HG02588 (cell line): ENCODE measurements around the gene AKT2.

ENCODE experiments used
- ATAC-seq: cut with Tn5 transposase; IDR thresholded peaks from one replicate; pipeline ENCODE4 v1.9.1; 2021; ENCODE audit warnings: mild to moderate bottlenecking, moderate library complexity; ENCODE audit not compliant: unreplicated experiment

The AKT2 gene

DNA sequence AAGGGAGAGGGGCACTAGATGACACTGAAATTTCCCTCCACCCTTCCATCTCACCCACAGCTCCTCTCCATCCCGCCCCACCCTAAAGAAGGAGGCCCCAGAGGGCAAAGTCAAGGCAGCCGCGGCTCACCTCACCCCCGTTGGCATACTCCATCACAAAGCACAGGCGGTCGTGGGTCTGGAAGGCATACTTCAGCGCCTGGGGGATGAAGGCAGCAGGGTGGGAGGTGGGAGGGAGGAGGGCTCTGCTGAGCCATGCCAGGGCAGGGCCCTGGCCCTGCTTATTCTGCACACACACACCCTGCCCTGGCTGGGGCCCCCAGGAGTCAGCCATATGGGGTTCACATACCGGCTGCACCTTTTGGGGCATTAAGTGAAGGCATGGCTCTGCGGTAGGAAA lies 46.4 kb downstream of the AKT2 start:
- ATAC-seq = no peak

DNA sequence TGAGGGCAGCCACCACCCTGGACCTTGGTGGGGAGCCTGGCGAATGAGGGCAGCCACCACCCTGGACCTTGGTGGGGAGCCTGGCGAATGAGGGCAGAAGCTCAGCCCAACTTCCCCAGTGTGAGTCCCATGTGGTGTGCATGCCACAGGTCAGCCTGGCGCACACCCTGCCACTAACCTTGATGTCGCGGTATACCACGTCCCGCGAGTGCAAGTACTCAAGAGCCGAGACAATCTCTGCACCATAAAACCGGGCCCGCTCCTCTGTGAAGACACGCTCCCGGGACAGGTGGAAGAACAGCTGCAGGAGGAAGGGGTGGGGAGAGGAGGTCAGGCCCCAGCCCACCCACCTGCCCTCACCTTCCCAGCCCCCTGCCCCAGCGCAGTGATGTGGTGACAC lies 47.4 kb downstream of the AKT2 start:
- no peak for ATAC-seq

DNA sequence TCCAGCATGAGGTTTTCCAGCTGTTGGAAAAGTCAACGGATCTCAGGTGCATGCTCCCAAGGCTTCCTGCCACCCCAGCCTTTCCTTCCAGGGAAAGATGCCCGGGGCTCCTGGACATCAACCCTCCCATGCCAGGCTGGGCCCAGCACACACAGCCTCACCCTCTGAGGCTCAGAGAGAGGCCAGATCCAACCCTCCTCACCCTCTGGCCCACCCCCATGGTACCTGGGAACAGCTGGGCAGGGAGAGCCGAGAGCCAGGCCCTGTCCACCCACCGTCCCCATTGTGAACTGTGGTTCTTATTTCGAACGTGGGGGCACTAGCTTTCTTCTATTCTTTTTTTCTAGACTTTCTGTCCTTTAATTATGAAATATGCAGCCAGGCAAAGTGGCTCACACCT lies 48.8 kb downstream of the AKT2 start:
- ATAC-seq = no peak

DNA sequence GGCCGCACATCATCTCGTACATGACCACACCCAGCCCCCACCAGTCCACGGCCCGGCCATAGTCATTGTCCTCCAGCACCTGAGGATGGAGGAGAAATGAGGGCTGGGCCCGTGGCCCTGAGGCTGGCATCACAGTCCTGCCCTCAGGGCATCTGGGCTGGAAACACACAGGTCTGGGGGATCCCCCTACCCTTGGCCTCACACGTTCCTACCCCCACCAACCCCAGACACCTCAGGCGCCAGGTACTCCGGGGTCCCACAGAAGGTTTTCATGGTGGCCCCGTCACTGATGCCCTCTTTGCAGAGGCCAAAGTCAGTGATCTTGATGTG lies 49.2 kb downstream of the AKT2 start:
- ATAC-seq = no peak

DNA sequence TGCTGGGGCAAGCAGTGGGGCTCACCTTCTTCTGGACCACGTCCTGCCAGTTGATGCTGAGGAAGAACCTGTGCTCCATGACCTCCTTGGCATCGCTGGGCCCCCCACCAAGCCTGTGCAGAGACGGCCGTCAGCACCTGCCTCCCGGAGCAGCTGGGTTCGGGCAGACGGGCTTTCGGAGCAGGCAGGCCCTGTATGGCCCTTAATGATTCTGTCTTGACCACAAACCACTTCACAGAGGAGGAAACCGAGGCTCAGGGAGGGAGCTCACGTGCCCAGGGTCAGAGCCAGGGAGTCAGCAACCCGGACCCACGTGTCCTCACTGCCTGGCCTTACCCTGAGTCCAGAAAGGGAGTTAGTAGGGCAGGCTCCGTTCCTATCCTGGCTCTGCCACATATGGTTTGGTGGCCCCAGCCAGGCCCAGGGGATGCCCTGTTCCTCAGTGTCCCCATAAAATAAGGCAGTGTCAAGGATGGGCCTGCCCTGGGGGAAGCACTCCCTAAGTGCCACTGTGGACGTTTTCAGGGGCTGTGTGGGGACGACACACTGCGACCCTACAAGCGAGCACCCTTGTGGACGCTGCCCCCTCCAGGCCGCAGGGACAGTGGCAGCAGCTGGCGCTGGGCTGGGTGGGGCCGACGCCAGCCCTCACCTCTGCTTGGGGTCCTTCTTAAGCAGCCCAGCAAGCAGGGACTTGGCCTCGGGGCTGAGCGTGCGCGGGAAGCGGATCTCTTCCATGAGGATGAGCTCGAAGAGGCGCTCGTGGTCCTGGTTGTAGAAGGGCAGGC lies 49.7 kb downstream of the AKT2 start:
- ATAC-seq = no peak

DNA sequence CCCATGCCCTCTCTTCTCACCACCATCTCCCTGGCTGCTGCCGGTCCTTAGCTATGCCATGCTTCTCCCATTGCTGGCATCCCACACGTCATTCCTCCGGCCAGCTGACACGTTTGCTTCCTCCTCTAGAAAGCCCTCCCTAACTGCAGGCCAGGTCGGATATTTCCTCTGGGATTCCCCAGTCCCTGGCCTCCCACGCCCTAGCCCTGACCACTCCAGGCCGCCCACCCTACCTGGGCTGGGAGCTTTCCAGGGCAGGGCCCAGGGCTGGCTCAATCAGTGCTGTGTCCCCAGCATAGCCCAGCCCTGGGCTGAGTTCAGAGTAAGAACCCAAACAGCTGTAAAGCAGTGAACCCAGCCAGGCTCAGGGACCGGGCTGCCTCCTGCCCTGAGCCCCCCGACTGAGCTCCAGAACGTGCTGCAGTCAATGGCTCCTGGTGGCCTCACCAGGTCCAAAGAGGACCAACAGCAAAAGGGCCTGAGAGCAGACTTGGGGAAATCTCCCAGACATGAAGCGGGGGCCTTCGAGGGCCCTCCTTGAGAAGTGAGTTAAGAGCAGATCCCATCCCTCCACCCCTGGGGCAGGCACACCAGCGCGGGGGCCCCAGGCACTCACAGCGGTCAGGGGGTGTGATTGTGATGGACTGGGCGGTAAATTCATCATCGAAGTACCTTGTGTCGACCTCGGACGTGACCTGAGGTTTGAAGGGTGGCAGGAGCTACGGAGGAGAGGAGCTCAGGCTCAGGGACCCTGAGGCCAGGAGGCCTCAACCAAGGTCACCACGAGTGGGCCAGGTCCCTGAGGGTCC lies 50.5 kb downstream of the AKT2 start:
- ATAC-seq = no peak

DNA sequence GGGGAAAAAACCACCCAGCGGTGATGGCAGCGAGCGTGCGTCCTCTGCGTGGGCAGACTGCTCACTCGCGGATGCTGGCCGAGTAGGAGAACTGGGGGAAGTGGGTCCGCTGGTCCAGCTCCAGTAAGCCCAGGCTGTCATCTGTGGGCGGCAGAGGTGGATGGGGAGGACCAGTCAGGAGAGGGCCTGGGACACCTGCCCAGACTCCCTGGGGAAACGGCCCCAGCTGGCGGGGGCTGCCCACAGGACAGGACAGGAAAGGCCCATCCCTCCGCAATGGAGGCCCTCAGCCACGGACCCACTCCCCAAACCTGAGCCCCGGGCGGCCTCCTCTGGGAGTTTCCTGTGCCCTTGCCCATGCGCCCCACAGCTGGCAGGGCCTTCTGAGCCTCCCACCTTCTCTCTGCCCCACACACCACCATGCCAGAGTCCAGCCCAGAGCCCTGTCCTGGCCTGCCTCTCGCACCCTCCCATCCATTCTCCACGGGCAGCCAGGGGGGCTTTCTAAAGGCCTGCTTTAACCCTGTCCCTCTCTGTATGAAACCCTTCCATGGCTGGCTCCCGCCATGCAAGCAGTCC lies 51.2 kb downstream of the AKT2 start:
- no peak for ATAC-seq

DNA sequence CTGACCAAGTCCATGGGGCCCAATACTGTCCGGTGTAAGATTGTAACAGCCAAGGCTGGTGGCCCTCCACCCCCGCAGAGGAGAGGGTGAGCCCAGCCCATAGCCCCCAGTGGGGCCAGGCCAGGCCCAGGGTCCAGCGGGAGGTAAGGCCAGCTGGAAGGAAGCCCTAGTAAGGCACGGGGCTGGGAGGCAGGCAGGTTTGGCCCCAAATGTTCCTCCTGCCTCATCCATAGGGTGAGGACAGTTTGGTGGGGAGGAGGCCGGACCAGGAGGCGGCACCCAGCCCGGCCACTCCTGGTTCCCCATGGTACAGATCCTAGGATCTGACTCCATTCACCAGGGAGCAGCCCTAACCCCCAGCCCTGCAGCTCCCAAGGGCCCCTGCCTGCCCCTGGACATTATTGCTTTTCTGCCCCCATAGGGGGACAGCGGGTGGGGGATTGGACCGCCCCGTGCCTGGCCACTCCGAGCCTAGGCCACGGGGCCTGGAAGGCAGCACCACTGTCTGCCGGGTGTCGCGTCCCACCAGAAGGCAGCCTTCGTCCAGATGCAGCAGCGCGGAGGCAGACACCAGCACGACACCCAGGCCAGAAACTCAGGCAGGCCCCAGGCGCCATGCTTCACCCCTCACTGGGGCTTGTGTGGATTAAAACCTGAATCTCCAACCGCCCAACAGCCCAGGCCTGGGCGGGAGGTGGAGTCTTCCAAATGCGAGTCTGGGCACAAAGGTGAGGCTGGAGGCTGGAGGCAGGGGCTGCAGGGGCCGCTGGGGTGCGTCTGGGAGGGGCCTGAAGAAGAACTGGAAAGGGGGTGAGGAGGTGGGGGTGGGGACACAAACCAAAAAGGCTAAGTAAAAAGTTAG lies 52.0 kb downstream of the AKT2 start:
- ATAC-seq = no peak

DNA sequence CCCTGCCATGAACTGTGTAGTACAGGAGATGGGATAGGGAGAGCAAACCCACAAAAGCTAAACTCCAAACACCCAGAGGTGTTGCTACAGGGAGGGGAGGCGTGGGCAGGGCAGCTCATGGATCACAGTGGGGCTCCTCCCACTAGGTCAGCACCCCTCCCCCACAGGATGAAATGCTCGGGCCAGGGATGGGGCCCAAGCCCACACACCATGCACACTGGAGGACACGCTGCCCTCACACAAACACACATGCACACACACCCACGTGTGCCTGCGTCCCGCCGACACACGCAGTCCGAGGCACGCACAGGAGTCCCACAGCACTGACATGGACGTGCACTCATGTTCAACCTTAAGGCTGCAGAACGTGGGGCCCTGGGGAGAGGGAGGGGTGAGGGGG lies 52.7 kb downstream of the AKT2 start:
- no peak for ATAC-seq

DNA sequence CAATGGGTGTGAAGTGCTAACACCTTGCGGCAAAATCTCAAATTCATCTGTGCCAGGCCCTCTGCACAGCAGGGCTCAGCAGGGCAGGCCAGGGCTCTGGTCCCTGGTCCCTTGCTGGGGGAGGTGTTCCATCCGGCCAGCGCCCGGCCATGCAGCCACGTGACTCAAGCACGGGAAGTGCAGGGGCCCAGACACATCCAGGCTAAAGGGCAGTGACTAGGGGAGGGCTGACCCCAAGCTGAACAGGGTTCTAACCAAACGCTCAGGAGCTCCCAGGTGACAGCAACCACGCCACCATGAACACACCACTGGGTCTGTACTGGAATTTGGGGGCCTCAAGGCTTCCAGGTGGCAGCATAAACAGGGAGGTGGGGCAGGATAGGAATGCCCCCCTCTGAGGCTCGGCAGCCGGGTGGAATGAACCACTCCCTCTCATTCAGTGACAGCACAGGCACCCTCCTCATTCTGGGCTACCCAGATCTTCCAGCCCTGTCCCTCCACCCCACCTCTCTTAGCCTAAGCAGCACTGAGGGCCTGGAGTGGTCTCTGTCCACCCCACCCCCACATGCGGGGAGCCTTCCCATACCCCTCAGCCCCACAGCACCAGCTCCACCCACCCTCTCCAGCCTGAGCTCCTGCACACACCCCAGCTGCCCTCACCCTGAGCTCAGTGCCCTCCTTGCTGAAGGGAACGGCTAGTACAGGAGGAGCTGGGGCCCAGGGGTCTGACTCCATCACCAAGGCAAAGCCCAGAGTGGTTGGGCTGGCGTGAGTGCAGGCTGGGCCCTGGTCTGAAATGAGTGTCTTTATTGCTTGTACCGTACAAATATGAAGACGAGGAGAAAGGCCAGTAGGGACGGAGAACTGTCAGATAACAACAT lies 53.4 kb downstream of the AKT2 start:
- ATAC-seq = no peak

DNA sequence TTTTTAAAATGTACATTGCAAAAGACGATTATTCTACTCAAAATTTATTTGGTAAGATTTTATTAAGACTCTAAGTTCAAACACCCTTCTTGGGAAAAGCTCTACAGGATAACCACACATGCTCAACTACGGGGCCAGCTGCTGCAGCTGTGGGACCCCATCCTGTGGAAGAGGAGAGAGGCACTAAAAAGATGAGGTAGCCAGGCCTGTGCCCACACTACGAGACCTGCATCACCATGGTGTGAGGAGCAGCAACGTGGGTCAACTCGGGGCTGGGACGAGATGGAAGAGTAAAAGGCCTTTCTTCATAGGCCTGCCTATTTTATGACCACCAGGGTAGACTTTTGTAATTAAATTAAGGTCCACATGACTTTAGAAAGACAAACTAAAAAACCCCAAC lies 54.1 kb downstream of the AKT2 start:
- ATAC-seq = no peak

DNA sequence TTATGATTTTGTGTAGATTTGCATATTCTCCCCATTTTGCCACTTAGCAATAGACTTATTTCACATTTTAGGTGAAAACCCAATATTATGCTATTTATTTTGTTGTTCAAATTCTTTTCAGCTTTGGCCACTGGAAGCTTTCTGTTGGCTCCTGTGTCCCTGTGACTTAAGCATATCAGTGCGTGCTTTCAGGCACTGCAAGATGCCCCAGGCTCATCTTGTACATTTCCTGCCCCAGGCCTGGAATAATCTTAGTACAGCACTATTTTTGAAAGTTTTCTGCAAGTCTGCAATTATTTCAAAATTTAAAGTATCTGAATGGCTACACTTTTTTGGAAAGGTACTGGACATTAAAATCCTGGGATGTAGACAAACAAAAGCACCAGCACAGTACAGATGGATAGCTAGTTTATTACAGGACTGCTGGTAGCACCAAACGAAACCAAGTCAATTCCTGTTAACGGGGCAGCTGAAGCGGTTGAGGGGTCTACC lies 55.2 kb downstream of the AKT2 start:
- no peak for ATAC-seq

DNA sequence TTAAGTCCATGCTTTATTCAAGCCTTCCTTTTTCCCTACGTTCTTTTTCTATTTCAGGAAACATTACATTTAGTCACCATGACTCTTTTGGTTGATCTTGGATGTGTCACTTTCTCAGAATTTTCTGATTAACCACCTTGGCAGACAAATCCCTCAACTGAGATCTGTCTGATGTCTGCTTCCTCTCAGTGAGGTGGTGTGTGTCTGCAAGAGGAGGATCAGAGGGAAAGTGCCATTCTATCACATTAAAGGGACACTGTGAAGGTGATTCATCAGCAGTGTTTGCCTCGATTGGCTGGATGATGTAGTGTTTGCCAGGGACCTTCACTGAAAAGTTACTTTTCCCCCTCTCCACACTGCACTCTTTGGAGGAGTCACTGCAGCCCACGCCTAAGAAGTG lies 55.7 kb downstream of the AKT2 start:
- no peak for ATAC-seq

DNA sequence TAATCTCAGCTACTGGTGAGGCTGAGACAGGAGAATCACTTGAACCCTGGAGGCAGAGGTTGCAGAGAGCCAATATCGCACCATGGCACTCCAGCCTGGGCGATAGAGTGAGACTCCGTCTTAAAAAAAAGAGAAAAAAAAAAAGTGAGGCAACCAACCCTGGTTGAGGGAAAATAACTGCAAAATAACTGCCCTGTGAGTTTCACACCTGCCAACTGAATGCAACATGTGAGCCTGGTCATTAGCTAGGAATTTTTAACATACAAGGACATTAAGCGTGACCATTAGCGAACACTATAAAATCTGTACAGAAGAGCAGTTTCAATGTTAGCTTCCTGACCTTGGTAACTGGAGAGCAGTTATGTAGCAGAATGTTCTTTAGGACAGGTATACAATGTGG lies 56.3 kb downstream of the AKT2 start:
- no peak for ATAC-seq

DNA sequence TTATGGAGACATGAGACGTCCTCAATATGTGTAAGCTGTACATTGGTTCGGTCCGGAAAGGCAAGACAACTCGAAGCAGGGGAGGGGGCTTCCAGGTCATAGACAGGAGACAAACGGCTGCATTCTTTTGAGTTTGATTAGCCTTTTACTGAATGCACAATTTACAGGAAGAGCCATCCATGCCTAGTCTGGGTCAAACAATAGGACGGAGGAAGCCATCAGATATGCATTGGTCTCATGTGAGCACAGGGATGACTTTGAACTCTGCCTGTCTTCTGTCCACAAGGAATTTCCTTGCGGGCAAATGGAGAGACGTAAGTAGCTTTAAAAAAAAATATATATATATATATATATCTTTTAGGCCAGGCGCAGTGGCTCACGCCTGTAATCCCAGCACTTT lies 56.8 kb downstream of the AKT2 start:
- no peak for ATAC-seq

DNA sequence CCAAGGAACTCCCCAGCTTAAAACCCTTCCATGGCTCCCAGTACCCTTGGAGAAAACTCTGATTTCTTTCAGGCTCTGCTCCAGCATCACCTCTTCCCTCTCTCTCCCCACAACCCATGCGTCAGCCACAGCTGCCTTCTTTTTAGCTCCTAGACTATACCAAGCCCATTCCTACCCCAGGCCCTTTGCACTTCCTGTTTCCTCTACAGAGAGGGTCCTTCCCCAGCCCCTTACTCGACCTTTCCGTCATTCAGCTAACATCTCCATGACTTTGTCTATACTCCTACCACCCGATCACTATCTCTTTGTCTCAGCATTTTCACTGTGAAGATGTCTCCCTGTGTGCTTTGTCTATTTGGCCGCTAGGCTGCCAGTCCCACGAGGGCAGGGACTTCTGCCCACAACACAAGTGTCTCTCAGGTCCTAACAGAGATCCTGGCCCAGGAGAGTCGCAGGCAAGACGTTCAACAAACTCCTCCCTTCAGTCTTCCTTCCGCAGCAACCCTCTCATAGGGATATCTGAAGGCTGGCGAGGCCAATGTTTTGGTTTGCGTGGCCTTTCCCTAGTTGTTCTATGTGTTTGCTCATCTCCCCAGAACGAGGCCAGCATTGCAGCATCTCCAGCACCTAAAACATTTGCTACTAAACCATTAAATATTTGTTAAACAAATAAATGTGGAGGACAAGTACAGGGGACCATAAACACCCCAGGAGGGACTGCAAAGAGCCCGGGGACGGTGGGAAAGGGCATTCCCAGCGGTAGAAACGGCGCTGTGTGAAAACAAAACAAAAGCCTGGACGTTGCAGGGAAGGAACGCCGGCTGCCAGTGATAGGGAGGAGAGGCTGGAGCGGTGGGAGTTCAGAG lies 59.5 kb downstream of the AKT2 start:
- ATAC-seq = no peak

DNA sequence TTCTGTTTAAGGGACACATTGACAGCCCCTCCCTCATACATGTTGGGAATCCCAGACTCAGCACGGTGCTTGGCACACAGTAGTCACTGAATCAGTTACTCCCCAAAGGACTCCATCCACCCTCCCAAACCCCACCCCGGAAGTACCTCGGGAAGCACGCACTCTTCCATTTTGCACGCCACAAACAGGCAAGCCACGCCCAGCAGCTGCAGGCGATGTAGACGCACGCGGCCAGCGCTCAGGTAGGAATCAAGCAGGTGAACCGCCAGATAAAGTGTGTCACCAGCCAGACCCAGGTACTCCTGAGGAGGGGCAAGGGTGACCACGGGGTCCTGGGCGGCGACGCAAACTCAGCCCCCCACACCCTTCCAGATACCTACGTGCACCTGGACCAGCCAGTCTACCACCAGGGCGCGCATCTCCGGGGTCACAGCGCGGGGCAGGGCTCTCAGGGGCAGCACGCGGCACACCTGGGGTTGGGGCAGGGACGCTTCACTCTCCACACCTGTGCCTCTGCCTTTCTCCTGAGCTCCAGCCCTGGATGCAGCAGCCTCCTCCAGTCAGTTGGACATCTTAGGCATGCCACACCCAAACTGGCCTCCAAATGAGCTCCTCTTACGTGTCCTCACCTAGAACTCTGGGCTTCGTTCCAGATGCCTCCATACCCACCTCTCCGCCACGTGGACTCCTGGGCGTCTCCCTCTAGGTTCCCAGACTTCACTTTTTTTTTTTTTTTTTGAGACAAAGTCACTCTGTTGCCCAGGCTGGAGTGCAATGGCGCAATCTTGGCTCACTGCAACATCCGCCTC lies 60.6 kb downstream of the AKT2 start:
- ATAC-seq = no peak

DNA sequence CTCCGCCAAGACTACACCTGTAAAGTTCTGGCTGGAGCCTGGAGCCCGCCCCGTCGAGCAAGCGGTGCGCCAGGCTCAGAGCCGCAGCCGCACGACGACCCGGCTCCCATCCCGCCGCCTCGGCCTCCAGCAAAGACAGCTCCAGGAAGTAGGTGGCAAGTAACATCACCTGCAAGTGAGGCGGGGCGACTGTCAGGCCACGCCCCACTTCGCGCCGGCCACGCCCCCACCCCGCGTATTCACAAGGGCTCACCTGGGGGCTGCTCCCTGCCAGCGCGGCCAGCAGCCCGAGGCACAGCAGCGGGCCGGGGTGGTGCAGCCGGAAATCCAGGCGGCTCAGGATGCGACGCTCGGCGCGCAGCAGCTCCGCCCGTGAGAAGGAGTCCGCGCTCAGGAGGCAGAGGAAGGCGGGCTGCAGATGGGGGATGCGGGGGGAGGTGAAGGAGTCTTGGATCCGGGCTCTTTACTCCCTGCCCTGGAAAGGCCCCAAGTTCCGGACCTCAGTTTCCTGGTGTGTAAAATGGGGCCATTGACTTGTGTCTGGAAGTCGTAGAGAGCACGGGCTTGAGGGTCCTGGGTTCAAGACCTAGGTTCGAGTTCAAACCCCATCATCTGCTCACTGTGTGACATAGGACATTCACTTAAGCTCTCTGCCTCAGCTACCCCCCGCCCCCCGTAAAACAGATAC lies 61.9 kb downstream of the AKT2 start:
- no peak for ATAC-seq
